H1 (cell line): ENCODE results near the gene SLC9A4. TPM values are rescaled to one million over a fixed set of nuclear protein-coding genes. Genes with fewer than 3 reads are reported as not detected.

Experiments
- CTCF ChIA-PET: fragments of 300-600 bp; sonication (Branson Sonifier 250); formaldehyde crosslinking; loops from one replicate; lab custom pipeline; 2021; ENCODE audit not compliant: partially characterized antibody; lab: Charles Lee
- POLR2A ChIA-PET: fragments of 300-600 bp; sonication (Branson Sonifier 250); formaldehyde crosslinking; loops from one replicate; lab custom pipeline; 2021; ENCODE audit warnings: inconsistent platforms; ENCODE audit not compliant: partially characterized antibody; lab: Charles Lee
- DNase-seq, 2 experiments: peaks; one replicate each; pipeline versions ENCODE4 v3.0.0 to v3.0.0-alpha.2; 2010 to 2022; ENCODE audit warnings: low spot score in 2 of 2, low read depth in 1 of 2, mixed read lengths in 1 of 2
- FAIRE-seq: peaks from 2 replicates; lab custom pipeline; 2011; peaks lifted over from hg19 to GRCh38; lab: Jason Lieb, UNC
- H2AFZ ChIP-seq: 2 replicates; pipeline ENCODE4 v1.8.1; 2012; ENCODE audit warnings: low read length, inconsistent platforms
- H2AK5ac ChIP-seq: 2 replicates; pipeline ENCODE4 v1.6.1; 2013; ENCODE audit warnings: low read depth, low read length
- H2BK120ac ChIP-seq: replicated peaks from 2 replicates; pipeline ENCODE3; 2013; ENCODE audit warnings: low read depth, low read length, inconsistent platforms
- H2BK12ac ChIP-seq: 2 replicates; pipeline ENCODE4 v1.6.1; 2013; ENCODE audit warnings: low read depth, low read length
- H2BK15ac ChIP-seq: 2 replicates; pipeline ENCODE4 v1.6.1; 2013; ENCODE audit warnings: low read length
- H2BK20ac ChIP-seq: 2 replicates; pipeline ENCODE4 v1.6.1; 2013; ENCODE audit warnings: low read length
- H2BK5ac ChIP-seq: 2 replicates; pipeline ENCODE4 v1.6.1; 2013; ENCODE audit warnings: low read depth, low read length
- H3K14ac ChIP-seq: 2 replicates; pipeline ENCODE4 v1.6.1; 2013; ENCODE audit warnings: inconsistent platforms; ENCODE audit not compliant: insufficient read length
- H3K18ac ChIP-seq: 2 replicates; pipeline ENCODE4 v1.6.1; 2013; ENCODE audit warnings: low read length; ENCODE audit errors: extremely low read depth
- H3K23ac ChIP-seq: 2 replicates; pipeline ENCODE4 v1.6.1; 2013; ENCODE audit warnings: inconsistent platforms; ENCODE audit not compliant: insufficient read length
- H3K23me2 ChIP-seq: 2 replicates; pipeline ENCODE4 v1.6.1; 2013; ENCODE audit warnings: low read depth, low read length
- H3K27ac ChIP-seq: 2 replicates; pipeline ENCODE4 v1.6.1; 2011; ENCODE audit warnings: low read depth, low read length, inconsistent platforms
- H3K27me3 ChIP-seq, 4 experiments: replicated peaks in 1 of 4; 1 replicate in 1 of 4; 2 replicates in 3 of 4; pipeline versions ENCODE4 v1.6.1 to v1.8.1; 2011 to 2013; ENCODE audit warnings: low read length in 3 of 4, mild to moderate bottlenecking in 3 of 4, inconsistent platforms in 2 of 4, mixed read lengths in 2 of 4, moderate library complexity in 1 of 4; ENCODE audit not compliant: control insufficient read depth in 3 of 4, insufficient read depth in 3 of 4; ENCODE audit errors: extremely low read depth in 1 of 4
- H3K36me3 ChIP-seq, 4 experiments: 2 replicates each; pipeline versions ENCODE4 v1.6.1 to v1.8.1; 2011 to 2013; ENCODE audit warnings: mild to moderate bottlenecking in 4 of 4, low read length in 3 of 4, moderate library complexity in 2 of 4, control low read depth in 1 of 4, inconsistent platforms in 1 of 4; ENCODE audit not compliant: insufficient read depth in 4 of 4, control insufficient read depth in 2 of 4
- H3K4ac ChIP-seq: replicated peaks from 2 replicates; pipeline ENCODE3; 2013; ENCODE audit warnings: low read length, low read depth, mixed read lengths, inconsistent platforms; ENCODE audit not compliant: insufficient read length
- H3K4me1 ChIP-seq, 4 experiments: replicated peaks in 1 of 4; 1 replicate in 1 of 4; 2 replicates in 3 of 4; pipeline versions ENCODE4 v1.6.1 to v1.8.1; 2011 to 2013; ENCODE audit warnings: low read length in 3 of 4, inconsistent platforms in 2 of 4, mixed read lengths in 1 of 4; ENCODE audit not compliant: insufficient read depth in 4 of 4, control insufficient read depth in 3 of 4
- H3K4me2 ChIP-seq, 2 experiments: 2 replicates each; pipeline versions ENCODE4 v1.6.1 to v1.8.1; 2011 to 2013; ENCODE audit warnings: low read depth in 2 of 2, low read length in 2 of 2, control low read depth in 1 of 2, inconsistent platforms in 1 of 2, mild to moderate bottlenecking in 1 of 2; ENCODE audit not compliant: insufficient read depth in 1 of 2
- H3K4me3 ChIP-seq, 4 experiments: fragments of 200-600, 300-600 bp in 1 of 4; sonication (generic), shearing (Covaris generic), sonication (Bioruptor Twin) in 1 of 4; 2 replicates each; pipeline versions ENCODE4 v1.5.1 to v1.8.1; 2011 to 2016; ENCODE audit warnings: low read length in 4 of 4, low read depth in 3 of 4, control low read depth in 2 of 4, inconsistent platforms in 2 of 4, mild to moderate bottlenecking in 2 of 4, mixed read lengths in 1 of 4, moderate library complexity in 1 of 4; ENCODE audit not compliant: insufficient read depth in 2 of 4; ENCODE audit errors: extremely low read depth in 1 of 4
- H3K56ac ChIP-seq: replicated peaks from 2 replicates; pipeline ENCODE3; 2013; ENCODE audit warnings: low read depth, mild to moderate bottlenecking, mixed read lengths, low read length, inconsistent platforms; ENCODE audit not compliant: insufficient read length
- H3K79me1 ChIP-seq: 2 replicates; pipeline ENCODE4 v1.6.1; 2013; ENCODE audit warnings: low read depth, low read length, control low read depth
- H3K79me2 ChIP-seq, 2 experiments: 2 replicates each; pipeline versions ENCODE4 v1.6.1 to v1.8.1; 2012 to 2013; ENCODE audit warnings: low read length in 2 of 2, mild to moderate bottlenecking in 2 of 2, inconsistent platforms in 1 of 2; ENCODE audit not compliant: insufficient read depth in 2 of 2, control insufficient read depth in 1 of 2
- H3K9ac ChIP-seq, 4 experiments: replicated peaks in 1 of 4; 1 replicate in 1 of 4; 2 replicates in 3 of 4; pipeline versions ENCODE4 v1.6.1 to v1.8.1; 2011 to 2013; ENCODE audit warnings: low read depth in 3 of 4, low read length in 3 of 4, control low read depth in 2 of 4, mild to moderate bottlenecking in 2 of 4, moderate library complexity in 2 of 4, inconsistent platforms in 1 of 4; ENCODE audit errors: extremely low read depth in 1 of 4
- H3K9me3 ChIP-seq, 2 experiments: 2 replicates each; pipeline versions ENCODE4 v1.6.1 to v1.8.1; 2012 to 2013; ENCODE audit warnings: mild to moderate bottlenecking in 2 of 2, moderate library complexity in 2 of 2, control low read depth in 1 of 2, inconsistent platforms in 1 of 2, low read depth in 1 of 2, low read length in 1 of 2, mixed read lengths in 1 of 2; ENCODE audit not compliant: insufficient read depth in 2 of 2
- H4K20me1 ChIP-seq, 2 experiments: replicated peaks in 1 of 2; 2 replicates each; pipeline versions ENCODE3 to v1.8.1; 2011 to 2013; ENCODE audit warnings: inconsistent platforms in 2 of 2, low read length in 2 of 2, mild to moderate bottlenecking in 1 of 2; ENCODE audit not compliant: insufficient read depth in 2 of 2, control insufficient read depth in 1 of 2
- H4K5ac ChIP-seq: 2 replicates; pipeline ENCODE4 v1.6.1; 2013; ENCODE audit warnings: low read length, low read depth, mixed read lengths, inconsistent platforms; ENCODE audit not compliant: insufficient read length
- H4K8ac ChIP-seq: 2 replicates; pipeline ENCODE4 v1.8.0; 2013; ENCODE audit warnings: mild to moderate bottlenecking, moderate library complexity, low read length, inconsistent platforms; ENCODE audit not compliant: insufficient read depth; ENCODE audit errors: extremely low read depth
- H4K91ac ChIP-seq: replicated peaks from 2 replicates; pipeline ENCODE3; 2013; ENCODE audit warnings: low read length, mixed read lengths, inconsistent platforms; ENCODE audit not compliant: insufficient read length
- ATF2 ChIP-seq: IDR thresholded peaks from 2 replicates; pipeline ENCODE4 v1.6.1; 2012; ENCODE audit warnings: low read length, inconsistent platforms
- CBX8 ChIP-seq: fragments of 300-800, 300-1000 bp; sonication (generic); IDR thresholded peaks from 2 replicates; pipeline ENCODE4 v1.7.1; 2016; ENCODE audit warnings: low read depth, low read length, borderline replicate concordance
- CEBPB ChIP-seq: IDR thresholded peaks from 2 replicates; pipeline ENCODE4 v1.6.1; 2012; ENCODE audit warnings: low read depth, low read length
- CHD2 ChIP-seq: IDR thresholded peaks from 2 replicates; pipeline ENCODE4 v1.6.1; 2012; ENCODE audit warnings: low read length, improper control_type of control experiment
- GABPA ChIP-seq: IDR thresholded peaks from 2 replicates; pipeline ENCODE4 v1.6.1; 2011; ENCODE audit warnings: mild to moderate bottlenecking, low read length, moderate library complexity, borderline replicate concordance; ENCODE audit not compliant: insufficient read depth
- POLR2AphosphoS5 ChIP-seq: IDR thresholded peaks from 2 replicates; pipeline ENCODE4 v1.6.1; 2011; ENCODE audit warnings: low read depth, low read length
- RXRA ChIP-seq: IDR thresholded peaks from 2 replicates; pipeline ENCODE4 v1.6.1; 2011; ENCODE audit warnings: low read depth, mild to moderate bottlenecking, low read length, moderate library complexity; ENCODE audit not compliant: insufficient read depth
- SRF ChIP-seq: IDR thresholded peaks from 2 replicates; pipeline ENCODE4 v1.6.1; 2011; ENCODE audit warnings: mild to moderate bottlenecking, low read depth, low read length, moderate library complexity
- TAF7 ChIP-seq: optimal IDR thresholded peaks from 2 replicates; pipeline ENCODE3; 2011; ENCODE audit warnings: low read depth, mild to moderate bottlenecking, inconsistent platforms, low read length, moderate library complexity, borderline replicate concordance
- TCF12 ChIP-seq: IDR thresholded peaks from 2 replicates; pipeline ENCODE4 v1.6.1; 2011; ENCODE audit warnings: low read depth, mild to moderate bottlenecking, low read length
- polyA plus RNA-seq, 7 experiments: library from polyadenylated mRNA; depleted of rRNA in 3 of 7; stranded (reverse) in 5 of 7; unstranded in 2 of 7; fragments of >200 nt in 5 of 7; fragments of 200-250 nt in 2 of 7; gene quantifications; 1 replicate in 5 of 7; 2 replicates in 1 of 7; 4 replicates in 1 of 7; pipeline versions ENCODE4 v1.2.1 to v1.2.3, GENCODE V29; 2011 to 2013; ENCODE audit warnings: missing spikeins in 2 of 7, mixed read lengths in 2 of 7
- total RNA-seq: library from RNA; stranded (reverse); fragmentation: NEBNext Ultra II Directional; extraction: Animal tissue kit (Norgen Biotek cat#: 25700); gene quantifications from 2 replicates; pipeline ENCODE4 v1.2.1, GENCODE V29; 2021

Gene SLC9A4
- total and polyA plus RNA-seq, 2 of the 8 experiments (the other 6 are each of a cell fraction or from before 2014, with no cell fraction given), result not detected

GRCh38 chr2:102527086-102527485, 54.1 kb downstream of the SLC9A4 start:
- H3K79me2 ChIP-seq, result no peaks in the 10 kb centered on the region

More at GRCh38 chr2:102527086-102527485, 54.1 kb downstream of the SLC9A4 start:
- no peaks in the 10 kb centered on the region for H3K36me3 ChIP-seq
- no peaks in the 10 kb centered on the region for H3K9me3 ChIP-seq
- no peak overlapping the region for H3K56ac ChIP-seq
- ChIA-PET POLR2A (no interaction called here), CTCF (no interaction called here)
- H2BK5ac ChIP-seq, result no peak overlapping the region
- no peak overlapping the region for H2AK5ac ChIP-seq
- no peak overlapping the region for H4K5ac ChIP-seq
- H3K18ac ChIP-seq, result no peak overlapping the region
- no peak overlapping the region for H3K4me2 ChIP-seq
- H2BK120ac ChIP-seq, result no peak overlapping the region
- H3K4me1 ChIP-seq, result no peaks in the 10 kb centered on the region
- H2BK20ac ChIP-seq, result no peak overlapping the region
- H2BK15ac ChIP-seq, result no peak overlapping the region
- H2BK12ac ChIP-seq, result no peak overlapping the region
- H3K23ac ChIP-seq, result no peak overlapping the region
- DNase-seq, result no peak
- no peak overlapping the region for H4K8ac ChIP-seq
- TF ChIP-seq TCF12, result no peak
- no peak for TF ChIP-seq CEBPB
- no peak for TF ChIP-seq GABPA
- no peak for TF ChIP-seq POLR2AphosphoS5
- TF ChIP-seq TAF7, result no peak
- TF ChIP-seq CBX8, result no peak
- no peak for TF ChIP-seq RXRA
- no peak for TF ChIP-seq SRF
- no peak for TF ChIP-seq CHD2
- TF ChIP-seq ATF2, result no peak
- H3K9ac ChIP-seq, result no peak overlapping the region
- no peak overlapping the region for H3K27ac ChIP-seq
- H3K4ac ChIP-seq, result no peak overlapping the region
- H3K14ac ChIP-seq, result no peak overlapping the region
- no peak overlapping the region for H4K91ac ChIP-seq
- no peak for FAIRE-seq
- no peaks in the 10 kb centered on the region for H3K79me1 ChIP-seq
- no peaks in the 10 kb centered on the region for H3K27me3 ChIP-seq
- H3K23me2 ChIP-seq, result no peaks in the 10 kb centered on the region; the same call in 1 of the 2 replicates
- H4K20me1 ChIP-seq, result no peaks in the 10 kb centered on the region
- no peak overlapping the region for H2AFZ ChIP-seq
- no peak overlapping the region for H3K4me3 ChIP-seq
